WTC11 (cell line): ENCODE results near the gene NRN1L. TPM values are rescaled to one million over a fixed set of nuclear protein-coding genes. Genes with fewer than 3 reads are reported as not detected.

Experiments used
- ATAC-seq: fragments of 200-7000 bp; cut with Tn5 transposase; 2 replicates; pipeline ENCODE4 v1.10.0; 2021; ENCODE audit warnings: mild to moderate bottlenecking, moderate library complexity
- CTCF ChIA-PET: fragments of 300-600 bp; sonication (Branson Sonifier 250); formaldehyde crosslinking; loops from one replicate; lab custom pipeline; 2021; ENCODE audit warnings: antibody characterized with exemption; lab: Charles Lee
- POLR2A ChIA-PET: fragments of 350-600 bp; sonication (Branson Sonifier 250); formaldehyde crosslinking; loops from one replicate; lab custom pipeline; 2021; ENCODE audit warnings: antibody characterized with exemption; lab: Charles Lee
- DNase-seq: peaks from one replicate; pipeline ENCODE4 v3.0.0; 2021; ENCODE audit warnings: low spot score
- H3K27ac Mint-ChIP-seq: 2 replicates; pipeline ENCODE4 v1.8.0; 2021; ENCODE audit warnings: mixed read lengths
- H3K27me3 Mint-ChIP-seq: 2 replicates; pipeline ENCODE4 v1.8.0; 2021; ENCODE audit warnings: low read depth, mild to moderate bottlenecking, moderate library complexity, mixed read lengths
- H3K36me3 Mint-ChIP-seq: 2 replicates; pipeline ENCODE4 v1.8.0; 2021; ENCODE audit warnings: mixed read lengths
- H3K4me1 Mint-ChIP-seq: 2 replicates; pipeline ENCODE4 v1.8.0; 2022; ENCODE audit warnings: mixed read lengths
- H3K4me3 Mint-ChIP-seq: 2 replicates; pipeline ENCODE4 v1.8.0; 2021; ENCODE audit warnings: mild to moderate bottlenecking, moderate library complexity, mixed read lengths
- H3K9me3 Mint-ChIP-seq: 2 replicates; pipeline ENCODE4 v1.8.0; 2021; ENCODE audit warnings: mixed read lengths
- ATF3 ChIP-seq: sonication (generic); formaldehyde crosslinking; conservative IDR thresholded peaks from 2 replicates; pipeline ENCODE4 v1.8.1; 2022; ENCODE audit warnings: mild to moderate bottlenecking, missing genetic modification reagents
- CBFB ChIP-seq: sonication (generic); formaldehyde crosslinking; IDR thresholded peaks from 2 replicates; pipeline ENCODE4 v1.8.1; 2022; ENCODE audit warnings: mild to moderate bottlenecking, low read depth, missing genetic modification reagents
- CREM ChIP-seq: sonication (generic); formaldehyde crosslinking; IDR thresholded peaks from 2 replicates; pipeline ENCODE4 v1.8.1; 2022; ENCODE audit warnings: mild to moderate bottlenecking, missing genetic modification reagents, moderate library complexity
- CTCF ChIP-seq: fragments of 200-600 bp; IDR thresholded peaks from 2 replicates; pipeline ENCODE4 v1.8.0; 2022; ENCODE audit warnings: antibody characterized with exemption
- ESRRA ChIP-seq: sonication (generic); formaldehyde crosslinking; IDR thresholded peaks from 2 replicates; pipeline ENCODE4 v1.8.1; 2022; ENCODE audit warnings: mild to moderate bottlenecking, missing genetic modification reagents, borderline replicate concordance
- ETV6 ChIP-seq: sonication (generic); formaldehyde crosslinking; IDR thresholded peaks from 2 replicates; pipeline ENCODE4 v1.8.1; 2022; ENCODE audit warnings: mild to moderate bottlenecking, missing genetic modification reagents
- FOXJ3 ChIP-seq: sonication (generic); formaldehyde crosslinking; IDR thresholded peaks from 2 replicates; pipeline ENCODE4 v1.9.0; 2021; ENCODE audit warnings: missing genetic modification reagents, mild to moderate bottlenecking, borderline replicate concordance
- FOXP4 ChIP-seq: sonication (generic); formaldehyde crosslinking; IDR thresholded peaks from 2 replicates; pipeline ENCODE4 v1.8.0; 2022; ENCODE audit warnings: mild to moderate bottlenecking, missing genetic modification reagents
- GABPB1 ChIP-seq: sonication (generic); formaldehyde crosslinking; IDR thresholded peaks from 2 replicates; pipeline ENCODE4 v1.8.1; 2023; ENCODE audit warnings: mild to moderate bottlenecking, missing genetic modification reagents
- NFE2L1 ChIP-seq: sonication (generic); formaldehyde crosslinking; IDR thresholded peaks from 2 replicates; pipeline ENCODE4 v1.8.1; 2023; ENCODE audit warnings: missing genetic modification reagents
- NR2C2 ChIP-seq: sonication (generic); formaldehyde crosslinking; IDR thresholded peaks from 2 replicates; pipeline ENCODE4 v1.8.0; 2022; ENCODE audit warnings: mild to moderate bottlenecking, missing genetic modification reagents
- RELA ChIP-seq: sonication (generic); formaldehyde crosslinking; IDR thresholded peaks from 2 replicates; pipeline ENCODE4 v1.8.1; 2022; ENCODE audit warnings: missing genetic modification reagents, mild to moderate bottlenecking, borderline replicate concordance
- SP1 ChIP-seq: sonication (generic); formaldehyde crosslinking; conservative IDR thresholded peaks from 2 replicates; pipeline ENCODE4 v1.8.1; 2022; ENCODE audit warnings: missing genetic modification reagents
- TEAD4 ChIP-seq: sonication (generic); formaldehyde crosslinking; IDR thresholded peaks from 2 replicates; pipeline ENCODE4 v1.8.0; 2022; ENCODE audit warnings: mild to moderate bottlenecking, missing genetic modification reagents
- USF1 ChIP-seq: sonication (generic); formaldehyde crosslinking; IDR thresholded peaks from 2 replicates; pipeline ENCODE4 v1.8.0; 2022; ENCODE audit warnings: mild to moderate bottlenecking, missing genetic modification reagents
- ZNF138 ChIP-seq: sonication (generic); formaldehyde crosslinking; conservative IDR thresholded peaks from 2 replicates; pipeline ENCODE4 v1.8.1; 2022; ENCODE audit warnings: mild to moderate bottlenecking, moderate library complexity, missing genetic modification reagents
- ZNF263 ChIP-seq: sonication (generic); formaldehyde crosslinking; IDR thresholded peaks from 2 replicates; pipeline ENCODE4 v1.8.1; 2022; ENCODE audit warnings: low read depth, mild to moderate bottlenecking, moderate library complexity, missing genetic modification reagents
- ZNF281 ChIP-seq: sonication (generic); formaldehyde crosslinking; IDR thresholded peaks from 2 replicates; pipeline ENCODE4 v1.8.0; 2023; ENCODE audit warnings: mild to moderate bottlenecking, missing genetic modification reagents
- ZNF416 ChIP-seq: fragments of 250-450 bp; sonication (Bioruptor Pico); IDR thresholded peaks from 2 replicates; pipeline ENCODE4 v1.9.0; 2021; ENCODE audit warnings: mild to moderate bottlenecking, inconsistent platforms
- total RNA-seq: library from RNA; stranded (reverse); gene quantifications from 3 replicates; pipeline ENCODE4 v1.2.3, GENCODE V29; 2021
- TF ChIP-seq, protein P1 (sequence below): fragments of 250-450 bp; sonication (Bioruptor Pico); conservative IDR thresholded peaks from 2 replicates; pipeline ENCODE4 v1.9.0; 2021; ENCODE audit warnings: mild to moderate bottlenecking
- TF ChIP-seq, protein P2 (sequence below): sonication (generic); formaldehyde crosslinking; IDR thresholded peaks from 2 replicates; pipeline ENCODE4 v1.8.1; 2022; ENCODE audit warnings: mild to moderate bottlenecking, moderate library complexity, missing genetic modification reagents
- TF ChIP-seq, protein P3 (sequence below): sonication (generic); formaldehyde crosslinking; IDR thresholded peaks from 2 replicates; pipeline ENCODE4 v1.8.0; 2022; ENCODE audit warnings: mild to moderate bottlenecking, missing genetic modification reagents

The NRN1L gene
- total RNA-seq, 1 experiment from 2014 or later = 12.4 TPM

DNA sequence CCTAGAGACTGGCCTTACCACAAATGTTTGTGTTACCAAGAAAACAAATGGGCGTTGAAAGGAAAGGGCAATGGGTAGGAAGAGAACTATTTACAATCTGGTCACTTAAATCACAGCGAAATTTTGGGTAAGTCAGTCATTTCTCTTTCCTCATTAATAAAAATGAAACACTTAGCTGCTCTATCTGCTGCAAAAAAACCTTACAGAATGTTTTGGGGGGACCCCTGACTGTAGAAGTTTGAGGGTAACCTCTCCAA is 38.7 kb upstream of the NRN1L start:
- TF ChIP-seq ZNF263 (CRISPR knock-in tag) (no peak), NR2C2 (CRISPR knock-in tag) (no peak), ZNF138 (CRISPR knock-in tag) (no peak), CTCF (no peak), ZNF416 (no peak), RELA (no peak), CBFB (CRISPR knock-in tag) (no peak), ZNF281 (CRISPR knock-in tag) (no peak), ETV6 (CRISPR knock-in tag) (no peak)
- ATAC-seq = no peak
- Mint-ChIP-seq H3K9me3 (no peaks in the 10 kb centered on the region), H3K27me3 (no peaks in the 10 kb centered on the region), H3K36me3 (peaks cover 11% of the 10 kb centered on the region), H3K4me1 (peaks cover 49% of the 10 kb centered on the region), H3K27ac (peak overlapping the region; percentile 100), H3K4me3 (peak overlapping the region; percentile 88)
- DNase-seq = no peak
- ChIA-PET POLR2A (interaction anchor here (0.5 to 1.4 kb wide), 3 partner anchors 12 to 39 kb away, joined by 3 to 9 read pairs (median 5); partner anchors contain the start of genes RANBP10 and TSNAXIP1), CTCF (interaction anchor here (0.7 to 4.4 kb wide), 11 partner anchors 9 to 325 kb away, joined by 3 to 58 read pairs (median 5); partner anchors contain the start of genes NRN1L, RANBP10 and TSNAXIP1)

DNA sequence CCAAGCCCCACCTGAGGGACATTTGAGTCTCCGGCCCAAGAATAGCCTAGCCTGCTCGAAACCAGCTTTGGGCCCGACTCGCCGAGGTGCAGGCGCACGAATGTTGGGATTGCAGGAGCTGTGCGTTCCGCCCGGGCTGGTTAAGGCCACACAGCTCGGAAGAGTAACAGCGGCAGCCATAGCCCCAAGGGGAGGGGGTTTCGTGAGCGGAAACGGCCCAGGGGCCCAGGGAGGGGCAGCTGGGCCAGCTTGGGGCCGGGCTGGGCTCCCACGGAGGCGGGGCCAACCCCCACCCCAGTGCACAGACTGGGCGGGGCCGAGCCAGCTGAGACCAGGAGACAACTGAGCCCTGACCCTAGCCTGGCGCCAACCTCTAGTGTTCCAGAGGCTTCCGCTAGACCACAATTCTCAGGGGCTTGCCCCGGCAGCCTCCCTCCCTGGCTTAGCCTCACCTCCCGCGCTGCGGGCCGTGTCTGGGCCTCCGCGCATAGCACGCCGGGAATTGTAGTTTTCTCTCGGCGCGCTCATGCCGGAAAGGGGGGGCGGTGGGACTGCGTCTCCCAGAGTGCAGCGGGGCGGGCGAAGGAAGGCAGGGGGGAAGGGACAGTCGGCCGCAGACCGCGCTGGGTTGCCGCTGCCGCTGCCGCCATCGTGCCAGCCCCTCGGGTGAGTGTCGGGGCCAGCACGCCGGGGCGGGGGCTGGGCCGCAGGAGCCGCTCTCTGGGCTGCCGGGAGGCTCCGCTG is 38.2 kb upstream of the NRN1L start, which contains the start of gene NUTF2:
Gene NUTF2 (plus strand): TSS at position 614 of the 744 bp plus-strand sequence. CDS start 18,198 bp downstream, outside the sequence.
- Mint-ChIP-seq H3K27me3 (no peaks in the 10 kb centered on the region), H3K9me3 (no peaks in the 10 kb centered on the region), H3K4me1 (peaks cover 45% of the 10 kb centered on the region), H3K27ac (peak within 1 kb of the TSS; percentile 100), H3K4me3 (peak within 1 kb of the TSS; percentile 92), H3K36me3 (peaks cover 11% of the 10 kb centered on the region)
- CTCF ChIA-PET = interaction anchor here (0.5 to 4.4 kb wide), 12 partner anchors 10 to 326 kb away, joined by 3 to 58 read pairs (median 5); partner anchors contain the start of genes NRN1L, RANBP10 and TSNAXIP1
- peak; percentile 78 for ATAC-seq
- DNase-seq = peak; percentile 98
- POLR2A ChIA-PET = interaction anchor here (0.5 to 1.4 kb wide), 3 partner anchors 12 to 40 kb away, joined by 3 to 9 read pairs (median 5); partner anchors contain the start of genes RANBP10 and TSNAXIP1
- TF ChIP-seq, protein P1, sequence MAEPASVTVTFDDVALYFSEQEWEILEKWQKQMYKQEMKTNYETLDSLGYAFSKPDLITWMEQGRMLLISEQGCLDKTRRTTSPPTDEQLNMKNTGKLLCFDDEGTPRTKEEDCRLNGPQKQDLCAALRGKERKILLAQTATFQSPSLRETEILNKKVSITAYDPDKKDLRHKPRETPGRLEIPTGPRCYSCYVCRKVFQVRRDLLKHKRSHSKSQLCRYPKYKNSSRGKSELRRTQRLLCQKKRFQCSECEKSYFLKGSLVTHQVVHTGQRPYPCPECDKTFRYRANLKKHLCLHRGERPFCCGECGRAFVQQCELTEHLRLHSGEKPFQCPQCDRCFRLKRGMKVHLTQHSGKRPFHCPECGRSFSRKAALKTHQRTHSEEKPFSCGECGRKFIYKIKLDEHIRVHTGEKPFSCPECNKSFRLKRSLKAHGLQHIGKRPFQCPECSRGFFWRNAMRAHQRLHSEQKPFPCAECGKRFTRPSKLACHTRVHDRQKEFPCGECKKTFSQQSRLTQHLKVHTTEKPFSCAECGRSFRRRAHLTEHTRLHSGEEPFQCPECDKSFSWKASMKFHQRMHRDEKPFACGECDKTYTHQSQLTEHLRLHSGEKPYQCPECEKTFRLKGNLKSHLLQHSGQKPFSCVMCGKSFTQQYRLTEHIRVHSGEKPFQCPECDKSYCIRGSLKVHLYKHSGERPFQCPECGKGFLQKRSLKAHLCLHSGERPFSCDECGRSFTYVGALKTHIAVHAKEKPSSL (CRISPR knock-in tag) = no peak
- peak; percentile 63; the same call in 1 of the 2 replicates for TF ChIP-seq GABPB1 (CRISPR knock-in tag)
- TF ChIP-seq, protein P2, sequence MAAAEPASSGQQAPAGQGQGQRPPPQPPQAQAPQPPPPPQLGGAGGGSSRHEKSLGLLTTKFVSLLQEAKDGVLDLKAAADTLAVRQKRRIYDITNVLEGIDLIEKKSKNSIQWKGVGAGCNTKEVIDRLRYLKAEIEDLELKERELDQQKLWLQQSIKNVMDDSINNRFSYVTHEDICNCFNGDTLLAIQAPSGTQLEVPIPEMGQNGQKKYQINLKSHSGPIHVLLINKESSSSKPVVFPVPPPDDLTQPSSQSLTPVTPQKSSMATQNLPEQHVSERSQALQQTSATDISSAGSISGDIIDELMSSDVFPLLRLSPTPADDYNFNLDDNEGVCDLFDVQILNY (CRISPR knock-in tag) = peak; percentile 94
- 0 out of 2 replicates have a peak, but pooled peaks have one; percentile 22 for TF ChIP-seq FOXP4 (CRISPR knock-in tag)
- no peak for TF ChIP-seq ATF3
- TF ChIP-seq ESRRA (CRISPR knock-in tag) = 0 out of 2 replicates have a peak, but pooled peaks have one; percentile 21
- no peak for TF ChIP-seq FOXJ3 (CRISPR knock-in tag)
- TF ChIP-seq SP1 (CRISPR knock-in tag) = peak; percentile 79
- TF ChIP-seq, protein P3, sequence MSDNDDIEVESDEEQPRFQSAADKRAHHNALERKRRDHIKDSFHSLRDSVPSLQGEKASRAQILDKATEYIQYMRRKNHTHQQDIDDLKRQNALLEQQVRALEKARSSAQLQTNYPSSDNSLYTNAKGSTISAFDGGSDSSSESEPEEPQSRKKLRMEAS = peak; percentile 89
- peak; percentile 72; the same call in 1 of the 2 replicates for TF ChIP-seq CREM (CRISPR knock-in tag)
- no peak for TF ChIP-seq NFE2L1 (CRISPR knock-in tag)
- TF ChIP-seq TEAD4 (CRISPR knock-in tag) = peak; percentile 60; the same call in 1 of the 2 replicates
- TF ChIP-seq ETV6 (CRISPR knock-in tag) = peak; percentile 74
- 0 out of 2 replicates have a peak, but pooled peaks have one; percentile 46 for TF ChIP-seq USF1 (CRISPR knock-in tag)
- 0 out of 2 replicates have a peak, but pooled peaks have one; percentile 12 for TF ChIP-seq ZNF263 (CRISPR knock-in tag)
